Keratinocyte (primary cell): Measurements from ENCODE around the gene AP4S1.

Experiments
- EZH2 ChIP-seq: IDR thresholded peaks from one replicate; pipeline ENCODE4 v1.6.1; 2012; ENCODE audit warnings: inconsistent platforms, mild to moderate bottlenecking, low read length, moderate library complexity
- TF ChIP-seq, protein P1 (sequence below), 3 experiments: IDR thresholded peaks in 1 of 3; conservative IDR thresholded peaks in 1 of 3; optimal IDR thresholded peaks in 1 of 3; 2 replicates in 2 of 3; 3 replicates in 1 of 3; pipeline versions ENCODE3 to v1.5.1; 2011; ENCODE audit warnings: low read length in 3 of 3, mild to moderate bottlenecking in 3 of 3, moderate library complexity in 2 of 3, control low read depth in 1 of 3, inconsistent platforms in 1 of 3; ENCODE audit not compliant: insufficient read depth in 2 of 3; ENCODE audit errors: extremely low read depth in 1 of 3

DNA sequence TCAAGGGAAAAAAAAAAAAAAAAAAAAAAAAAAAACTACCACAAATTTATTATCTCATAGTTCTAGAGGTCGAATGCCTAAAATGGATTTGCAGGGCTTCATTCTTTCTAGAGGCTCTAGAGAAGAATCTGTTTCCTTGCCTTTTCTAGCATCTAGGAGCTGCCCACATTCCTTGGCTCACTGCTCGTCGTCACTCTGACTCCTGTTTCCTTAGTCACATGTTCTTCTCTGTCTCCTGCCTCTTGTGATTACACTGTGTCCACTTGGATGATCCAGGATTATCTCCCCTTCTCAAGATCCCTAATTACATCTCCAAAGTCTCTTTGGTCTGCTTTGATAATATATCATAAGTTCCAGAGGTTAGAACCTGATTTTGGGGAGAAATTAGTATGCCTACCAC is 93.4 kb downstream of the AP4S1 start:
- TF ChIP-seq, protein P1, sequence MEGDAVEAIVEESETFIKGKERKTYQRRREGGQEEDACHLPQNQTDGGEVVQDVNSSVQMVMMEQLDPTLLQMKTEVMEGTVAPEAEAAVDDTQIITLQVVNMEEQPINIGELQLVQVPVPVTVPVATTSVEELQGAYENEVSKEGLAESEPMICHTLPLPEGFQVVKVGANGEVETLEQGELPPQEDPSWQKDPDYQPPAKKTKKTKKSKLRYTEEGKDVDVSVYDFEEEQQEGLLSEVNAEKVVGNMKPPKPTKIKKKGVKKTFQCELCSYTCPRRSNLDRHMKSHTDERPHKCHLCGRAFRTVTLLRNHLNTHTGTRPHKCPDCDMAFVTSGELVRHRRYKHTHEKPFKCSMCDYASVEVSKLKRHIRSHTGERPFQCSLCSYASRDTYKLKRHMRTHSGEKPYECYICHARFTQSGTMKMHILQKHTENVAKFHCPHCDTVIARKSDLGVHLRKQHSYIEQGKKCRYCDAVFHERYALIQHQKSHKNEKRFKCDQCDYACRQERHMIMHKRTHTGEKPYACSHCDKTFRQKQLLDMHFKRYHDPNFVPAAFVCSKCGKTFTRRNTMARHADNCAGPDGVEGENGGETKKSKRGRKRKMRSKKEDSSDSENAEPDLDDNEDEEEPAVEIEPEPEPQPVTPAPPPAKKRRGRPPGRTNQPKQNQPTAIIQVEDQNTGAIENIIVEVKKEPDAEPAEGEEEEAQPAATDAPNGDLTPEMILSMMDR (optimal IDR thresholded peaks at IDR 0.05 in 1 of 3, IDR thresholded peaks at IDR 0.05 in 1 of 3, conservative IDR thresholded peaks at IDR 0.05 in 1 of 3; ENCODE audit: extremely low read depth in 1 of 3, insufficient read depth in 2 of 3, low read length in 3 of 3) = no peak
- no peak for TF ChIP-seq EZH2
